Skin epidermis (tissue), 12 donors: ENCODE data around the gene MTARC1.

ENCODE experiments used
- H3K27ac ChIP-seq, 21 experiments: fragments of 200-600 bp; sonication (generic) in 11 of 21; one replicate each; pipeline ENCODE4 v1.5.0; 2020; ENCODE audit warnings: mild to moderate bottlenecking in 3 of 21, inconsistent platforms in 2 of 21, moderate library complexity in 2 of 21
- H3K4me3 ChIP-seq, 7 experiments: fragments of 200-600 bp; sonication (generic) in 2 of 7; one replicate each; pipeline ENCODE4 v1.5.0; 2020; ENCODE audit warnings: inconsistent platforms in 2 of 7, mild to moderate bottlenecking in 2 of 7, moderate library complexity in 1 of 7

The MTARC1 gene

GRCh38 chr1:220786337-220787068 lies at the start of gene MTARC1:
Gene MTARC1, plus strand, starts transcription at chr1:220786913. Its CDS starts 32 bp downstream, at chr1:220786945.
- Histone ChIP-seq H3K4me3 (peak within 1 kb of the TSS; percentile 29 to 52 (median 42)), H3K27ac (peak within 1 kb of the TSS in 8 of 21 experiments; percentile 4 to 67 (median 31))

GRCh38 chr1:220741349-220741748 lies 45.4 kb upstream of the MTARC1 start:
- H3K4me3 ChIP-seq = no peak overlapping the region
- peak overlapping the region in 1 of 21 experiments; percentile 18 for H3K27ac ChIP-seq

GRCh38 chr1:220741825-220742224 lies 44.9 kb upstream of the MTARC1 start:
- no peak overlapping the region for H3K4me3 ChIP-seq
- peak overlapping the region in 1 of 21 experiments; percentile 68 for H3K27ac ChIP-seq

- H3K27ac ChIP-seq = peak overlapping the region in 1 of 21 experiments; percentile 68
- H3K4me3 ChIP-seq = no peak overlapping the region
Observed at GRCh38 chr1:220742520-220742919, 44.2 kb upstream of the MTARC1 start.

- H3K27ac ChIP-seq = peak overlapping the region in 1 of 21 experiments; percentile 80
Observed at GRCh38 chr1:220746851-220747250, 39.9 kb upstream of the MTARC1 start.

GRCh38 chr1:220747437-220748088 lies 39.1 kb upstream of the MTARC1 start:
- H3K27ac ChIP-seq = peak overlapping the region in 8 of 21 experiments; percentile 35 to 80 (median 68)
- peak overlapping the region; percentile 42 to 70 (median 53) for H3K4me3 ChIP-seq

More at GRCh38 chr1:220746851-220747250, 39.9 kb upstream of the MTARC1 start:
- no peak overlapping the region for H3K4me3 ChIP-seq

- H3K27ac ChIP-seq = peak within 1 kb of the TSS in 19 of 21 experiments; percentile 21 to 80 (median 62)
Observed at GRCh38 chr1:220748089-220748934, 38.4 kb upstream of the MTARC1 start, which contains the start of gene MTARC2. Gene MTARC2, plus strand, starts transcription at chr1:220748322. Its CDS starts 210 bp downstream, at chr1:220748532.

GRCh38 chr1:220748936-220749335 lies 37.8 kb upstream of the MTARC1 start:
- Histone ChIP-seq H3K4me3 (peak overlapping the region; percentile 42 to 70 (median 53)), H3K27ac (peak overlapping the region in 12 of 21 experiments; percentile 21 to 80 (median 70))

More at GRCh38 chr1:220748089-220748934, 38.4 kb upstream of the MTARC1 start, which contains the start of gene MTARC2:
- H3K4me3 ChIP-seq = peak within 1 kb of the TSS; percentile 42 to 70 (median 53)

- H3K4me3 ChIP-seq = no peak overlapping the region
- no peak overlapping the region for H3K27ac ChIP-seq
Observed at GRCh38 chr1:220750131-220750515, 36.6 kb upstream of the MTARC1 start.

GRCh38 chr1:220751111-220751510 lies 35.6 kb upstream of the MTARC1 start:
- no peak overlapping the region for H3K4me3 ChIP-seq
- H3K27ac ChIP-seq = no peak overlapping the region

- H3K27ac ChIP-seq = no peak overlapping the region
- H3K4me3 ChIP-seq = no peak overlapping the region
Observed at GRCh38 chr1:220754212-220754917, 32.3 kb upstream of the MTARC1 start.

- no peak overlapping the region for H3K27ac ChIP-seq
- no peak overlapping the region for H3K4me3 ChIP-seq
Observed at GRCh38 chr1:220754918-220755295, 31.8 kb upstream of the MTARC1 start.

GRCh38 chr1:220755309-220755708 lies 31.4 kb upstream of the MTARC1 start:
- H3K4me3 ChIP-seq = no peak overlapping the region
- no peak overlapping the region for H3K27ac ChIP-seq

- Histone ChIP-seq H3K4me3 (no peak overlapping the region), H3K27ac (no peak overlapping the region)
Observed at GRCh38 chr1:220757441-220757840, 29.3 kb upstream of the MTARC1 start.

- Histone ChIP-seq H3K4me3 (no peak overlapping the region), H3K27ac (no peak overlapping the region)
Observed at GRCh38 chr1:220759147-220759546, 27.6 kb upstream of the MTARC1 start.

GRCh38 chr1:220761688-220762427 lies 24.9 kb upstream of the MTARC1 start:
- no peak overlapping the region for H3K4me3 ChIP-seq
- H3K27ac ChIP-seq = no peak overlapping the region

- no peak overlapping the region for H3K4me3 ChIP-seq
- H3K27ac ChIP-seq = no peak overlapping the region
Observed at GRCh38 chr1:220764757-220765156, 22.0 kb upstream of the MTARC1 start.

- Histone ChIP-seq H3K27ac (no peak overlapping the region), H3K4me3 (no peak overlapping the region)
Observed at GRCh38 chr1:220767312-220768125, 19.2 kb upstream of the MTARC1 start.
